GM12878 (cell line): ENCODE data around the gene LGALS1. TPM values are rescaled to one million over a fixed set of nuclear protein-coding genes. Genes with fewer than 3 reads are reported as not detected.

Experiments
- ATAC-seq: fragments of 200-7000 bp; cut with Tn5 transposase; 3 replicates; pipeline ENCODE4 v1.9.1; 2020; ENCODE audit warnings: mild to moderate bottlenecking, moderate library complexity
- BruUV-seq: library from RNA; stranded (reverse); fragments of 400-500 nt; replicated peaks from 2 replicates; lab custom pipeline; 2021; lab: Mats Ljungman, UMichigan
- CTCF ChIA-PET: fragments of 300-600 bp; sonication (Branson Sonifier 250); formaldehyde crosslinking; extraction: SDS; loops from one replicate; lab custom pipeline; 2021; ENCODE audit warnings: inconsistent platforms; lab: Yijun Ruan, JAX
- POLR2A ChIA-PET: fragments of 350-600 bp; formaldehyde crosslinking; extraction: SDS; loops from one replicate; lab custom pipeline; 2021; ENCODE audit warnings: inconsistent platforms; lab: Charles Lee
- RAD21 ChIA-PET: fragments of 300-600 bp; sonication (Branson Sonifier 250); formaldehyde crosslinking; loops from one replicate; lab custom pipeline; 2023; ENCODE audit warnings: antibody characterized with exemption; ENCODE audit not compliant: unreplicated experiment; lab: Charles Lee
- SMC1A ChIA-PET: fragments of 300-600 bp; sonication (Branson Sonifier 250); formaldehyde crosslinking; loops from one replicate; lab custom pipeline; 2023; ENCODE audit not compliant: unreplicated experiment, uncharacterized antibody; lab: Charles Lee
- DNase-seq: peaks from one replicate; pipeline ENCODE4 v3.0.0-alpha.2; 2011; ENCODE audit warnings: low read depth, low spot score
- FAIRE-seq: peaks from 3 replicates; lab custom pipeline; 2011; peaks lifted over from hg19 to GRCh38; lab: Jason Lieb, UNC
- H2AFZ ChIP-seq: 2 replicates; pipeline ENCODE4 v1.6.0; 2011; ENCODE audit warnings: low read depth, low read length, control low read depth; ENCODE audit not compliant: control insufficient read depth
- H3K27ac ChIP-seq: 2 replicates; pipeline ENCODE4 v1.5.1; 2011; ENCODE audit warnings: control low read depth; ENCODE audit not compliant: control insufficient read depth, insufficient read depth
- H3K27me3 ChIP-seq, 2 experiments: replicated peaks in 1 of 2; 2 replicates each; pipeline versions ENCODE4 v1.6.0 to v1.6.1; 2011; ENCODE audit warnings: low read length in 1 of 2; ENCODE audit not compliant: control insufficient read depth in 2 of 2, insufficient read depth in 2 of 2
- H3K36me3 ChIP-seq, 2 experiments: 2 replicates each; pipeline ENCODE4 v1.5.1; 2011; ENCODE audit warnings: low read length in 1 of 2; ENCODE audit not compliant: control insufficient read depth in 2 of 2, insufficient read depth in 2 of 2
- H3K4me1 ChIP-seq: 2 replicates; pipeline ENCODE4 v1.6.1; 2011; ENCODE audit warnings: mild to moderate bottlenecking, low read length, moderate library complexity, mixed read lengths; ENCODE audit not compliant: control insufficient read depth, insufficient read depth
- H3K4me2 ChIP-seq: 2 replicates; pipeline ENCODE4 v1.6.0; 2011; ENCODE audit warnings: control low read depth; ENCODE audit not compliant: control insufficient read depth, insufficient read depth
- H3K4me3 ChIP-seq: fragments of 200-600 bp; sonication (generic); 2 replicates; pipeline ENCODE4 v1.5.1; 2016
- H3K79me2 ChIP-seq: 2 replicates; pipeline ENCODE4 v1.6.0; 2011; ENCODE audit warnings: low read length; ENCODE audit not compliant: control insufficient read depth, insufficient read depth
- H3K9ac ChIP-seq: 2 replicates; pipeline ENCODE4 v1.8.0; 2011; ENCODE audit warnings: low read length, control low read depth, mixed read lengths; ENCODE audit not compliant: control insufficient read depth, insufficient read depth
- H3K9me3 ChIP-seq: replicated peaks from 3 replicates; pipeline ENCODE4 v1.5.1; 2011; ENCODE audit warnings: mild to moderate bottlenecking, low read length; ENCODE audit not compliant: control insufficient read depth, insufficient read depth
- H4K20me1 ChIP-seq: 2 replicates; pipeline ENCODE4 v1.6.0; 2011; ENCODE audit not compliant: control insufficient read depth, insufficient read depth
- BACH1 ChIP-seq: fragments of 450-650 bp; IDR thresholded peaks from 2 replicates; pipeline ENCODE4 v1.6.1; 2017; ENCODE audit warnings: mild to moderate bottlenecking, borderline replicate concordance
- CEBPB ChIP-seq, 2 experiments: fragments of 150-350 bp in 1 of 2; IDR thresholded peaks; 2 replicates each; pipeline ENCODE4 v1.6.1; 2012 to 2014; ENCODE audit warnings: low read depth in 2 of 2, low read length in 2 of 2, borderline replicate concordance in 1 of 2, inconsistent platforms in 1 of 2
- FOS ChIP-seq: IDR thresholded peaks from 3 replicates; pipeline ENCODE4 v1.6.1; 2011; ENCODE audit warnings: borderline replicate concordance; ENCODE audit not compliant: insufficient read length; ENCODE audit errors: extremely low read depth
- FOXK2 ChIP-seq: fragments of 450-650 bp; IDR thresholded peaks from 2 replicates; pipeline ENCODE4 v1.6.1; 2017; ENCODE audit warnings: mild to moderate bottlenecking, moderate library complexity
- IKZF2 ChIP-seq, 2 experiments: fragments of 450-650 bp; IDR thresholded peaks; 2 replicates each; pipeline ENCODE4 v1.6.1; 2017; ENCODE audit warnings: mild to moderate bottlenecking in 2 of 2, moderate library complexity in 2 of 2
- IRF4 ChIP-seq: IDR thresholded peaks from 2 replicates; pipeline ENCODE4 v1.6.1; 2011; ENCODE audit warnings: low read depth, low read length
- NR2C2 ChIP-seq: IDR thresholded peaks from 2 replicates; pipeline ENCODE4 v1.6.1; 2011; ENCODE audit warnings: borderline replicate concordance, low read depth; ENCODE audit not compliant: control insufficient read depth, insufficient read length
- NRF1 ChIP-seq: conservative IDR thresholded peaks from 2 replicates; pipeline ENCODE4 v1.6.1; 2011; ENCODE audit warnings: mild to moderate bottlenecking, low read depth, low read length, improper control_type of control experiment
- SIN3A ChIP-seq: IDR thresholded peaks from 2 replicates; pipeline ENCODE4 v1.6.1; 2012; ENCODE audit warnings: low read depth, low read length, improper control_type of control experiment
- SPI1 ChIP-seq: IDR thresholded peaks from 2 replicates; pipeline ENCODE4 v1.6.1; 2011; ENCODE audit warnings: low read depth, mild to moderate bottlenecking, low read length, moderate library complexity, borderline replicate concordance; ENCODE audit not compliant: insufficient read depth
- SRF ChIP-seq, 2 experiments: IDR thresholded peaks; 2 replicates each; pipeline ENCODE4 v1.6.1; 2011; ENCODE audit warnings: low read depth in 2 of 2, low read length in 2 of 2, mild to moderate bottlenecking in 1 of 2, moderate library complexity in 1 of 2
- TCF3 ChIP-seq: IDR thresholded peaks from 2 replicates; pipeline ENCODE4 v1.6.1; 2012; ENCODE audit warnings: low read depth, mild to moderate bottlenecking, low read length, borderline replicate concordance; ENCODE audit not compliant: insufficient read depth
- TCF7 ChIP-seq: IDR thresholded peaks from 2 replicates; pipeline ENCODE4 v1.6.1; 2014; ENCODE audit warnings: antibody characterized with exemption, borderline replicate concordance
- YBX1 ChIP-seq: fragments of 450-650 bp; IDR thresholded peaks from 2 replicates; pipeline ENCODE4 v1.6.1; 2016; ENCODE audit warnings: antibody characterized with exemption
- ZSCAN29 ChIP-seq: fragments of 450-650 bp; IDR thresholded peaks from 2 replicates; pipeline ENCODE4 v1.6.1; 2017; ENCODE audit warnings: mild to moderate bottlenecking, moderate library complexity
- WGBS: methylation state at CpG from one replicate; pipeline ENCODE4 v1.1.6; 2016; ENCODE audit warnings: low lambda C conversion rate; ENCODE audit not compliant: insufficient replicate concordance, insufficient coverage; ENCODE audit errors: missing lambda C conversion rate; 5-methylcytosine and 5-hydroxymethylcytosine counted together
- in situ Hi-C: fragments of 300-500 bp; cut with MboI; formaldehyde crosslinking; loops from 9 replicates; pipeline ENCODE4 v1.14.3; 2018; ENCODE audit warnings: mixed read lengths
- intact Hi-C: fragments of 100-400 bp; cut with micrococcal nuclease; formaldehyde crosslinking; loops from one replicate; pipeline ENCODE4 v1.14.2; 2022; ENCODE audit not compliant: unreplicated experiment
- polyA plus RNA-seq, 11 experiments: library from polyadenylated mRNA; depleted of rRNA in 4 of 11; unstranded in 6 of 11; stranded (reverse) in 5 of 11; fragments of >200 nt; fragmentation: Nextera tagmentation in 4 of 11; fragmentation: Illumina TruSeq in 1 of 11; extraction: Ambion mirVana in 4 of 11; extraction: Trizol in 1 of 11; gene quantifications; 1 replicate in 1 of 11; 2 replicates in 10 of 11; pipeline versions ENCODE4 v1.2.1 to v1.2.3, GENCODE V29; 2011 to 2016; ENCODE audit warnings: inconsistent platforms in 2 of 11, missing spikeins in 2 of 11, low read depth in 1 of 11
- total RNA-seq, 4 experiments: library from RNA; depleted of rRNA in 3 of 4; stranded (reverse); fragments of >200 nt in 3 of 4; fragmentation: Illumina TruSeq in 1 of 4; extraction: Trizol in 1 of 4; gene quantifications; 2 replicates each; pipeline versions ENCODE4 v1.2.1 to v1.2.3, GENCODE V29; 2013 to 2021
- TF ChIP-seq, protein P1 (sequence below): fragments of 450-650 bp; IDR thresholded peaks from 2 replicates; pipeline ENCODE4 v1.6.1; 2018; ENCODE audit warnings: borderline replicate concordance, mild to moderate bottlenecking; ENCODE audit not compliant: partially characterized antibody
- TF ChIP-seq, protein P2 (sequence below): IDR thresholded peaks from 2 replicates; pipeline ENCODE4 v1.6.1; 2011; ENCODE audit warnings: borderline replicate concordance, low read depth, mild to moderate bottlenecking, moderate library complexity, mixed read lengths, low read length; ENCODE audit not compliant: insufficient read depth; ENCODE audit errors: extremely low read length

The LGALS1 gene
- total and polyA plus RNA-seq, 10 of the 15 experiments (the other 5 are each of a cell fraction or from before 2014, with no cell fraction given), result 312 to 1,889 (median 706) TPM

- Histone ChIP-seq H3K9ac (peak within 1 kb of the TSS; percentile 70), H4K20me1 (no peaks in the 10 kb centered on the region), H3K4me1 (peaks cover 12% of the 10 kb centered on the region), H3K27me3 (no peaks in the 10 kb centered on the region), H3K9me3 (no peaks in the 10 kb centered on the region), H3K4me2 (peak within 1 kb of the TSS; percentile 96), H2AFZ (peak within 1 kb of the TSS; percentile 96), H3K36me3 (peaks cover 0 to 2% of the 10 kb centered on the region in 2 experiments; a peak in 2 of 4 replicates), H3K79me2 (peaks cover 43% of the 10 kb centered on the region), H3K27ac (peak within 1 kb of the TSS; percentile 64), H3K4me3 (peak within 1 kb of the TSS; percentile 82)
- peak; percentile 99 for DNase-seq
- ChIA-PET SMC1A (interaction anchor here (0.6 to 7.9 kb wide), 15 partner anchors 9 to 204 kb away, joined by 3 to 157 read pairs (median 7); partner anchors contain the start of genes ANKRD54, GCAT, GGA1 and LGALS1), CTCF (interaction anchor here (0.6 to 11.7 kb wide), 14 partner anchors 18 to 1489 kb away, joined by 3 to 414 read pairs (median 8); partner anchors contain the start of genes GGA1, LGALS1, NOL12 and SH3BP1), POLR2A (interaction anchor here (0.6 to 9.6 kb wide), 20 partner anchors 11 to 296 kb away, joined by 3 to 209 read pairs (median 5); partner anchors contain the start of genes ANKRD54, GCAT, GGA1 and LGALS1), RAD21 (interaction anchor here (0.8 to 9.1 kb wide), 16 partner anchors 10 to 159 kb away, joined by 3 to 173 read pairs (median 5); partner anchors contain the start of genes GCAT, GGA1, LGALS1 and NOL12)
- no TSS peak for BruUV-seq
- peak; percentile 100 for FAIRE-seq
- WGBS, result under 1% methylated on average over 101 of the region's 101 CpGs
- in situ Hi-C loops (no loop called here), intact Hi-C loops (no loop called here)
- ATAC-seq, result peak; percentile 95
- TF ChIP-seq TCF7 (no peak), ZSCAN29 (no peak), FOXK2 (no peak), NR2C2 (no peak), BACH1 (peak; percentile 87), SIN3A (no peak), FOS (peak; percentile 88), YBX1 (no peak), CEBPB (IDR thresholded peaks at IDR 0.05; ENCODE audit: borderline replicate concordance in 1 of 2, low read depth in 2 of 2, low read length in 2 of 2) (peak in 1 of 2 experiments; percentile 80; a peak in 1 of 4 replicates), TCF3 (0 out of 2 replicates have a peak, but pooled peaks have one; percentile 50), SPI1 (no peak), IKZF2 (IDR thresholded peaks at IDR 0.05) (no peak), SRF (IDR thresholded peaks at IDR 0.05; ENCODE audit: low read depth in 2 of 2, low read length in 2 of 2) (no peak), NRF1 (no peak), IRF4 (no peak)
- TF ChIP-seq, protein P1, sequence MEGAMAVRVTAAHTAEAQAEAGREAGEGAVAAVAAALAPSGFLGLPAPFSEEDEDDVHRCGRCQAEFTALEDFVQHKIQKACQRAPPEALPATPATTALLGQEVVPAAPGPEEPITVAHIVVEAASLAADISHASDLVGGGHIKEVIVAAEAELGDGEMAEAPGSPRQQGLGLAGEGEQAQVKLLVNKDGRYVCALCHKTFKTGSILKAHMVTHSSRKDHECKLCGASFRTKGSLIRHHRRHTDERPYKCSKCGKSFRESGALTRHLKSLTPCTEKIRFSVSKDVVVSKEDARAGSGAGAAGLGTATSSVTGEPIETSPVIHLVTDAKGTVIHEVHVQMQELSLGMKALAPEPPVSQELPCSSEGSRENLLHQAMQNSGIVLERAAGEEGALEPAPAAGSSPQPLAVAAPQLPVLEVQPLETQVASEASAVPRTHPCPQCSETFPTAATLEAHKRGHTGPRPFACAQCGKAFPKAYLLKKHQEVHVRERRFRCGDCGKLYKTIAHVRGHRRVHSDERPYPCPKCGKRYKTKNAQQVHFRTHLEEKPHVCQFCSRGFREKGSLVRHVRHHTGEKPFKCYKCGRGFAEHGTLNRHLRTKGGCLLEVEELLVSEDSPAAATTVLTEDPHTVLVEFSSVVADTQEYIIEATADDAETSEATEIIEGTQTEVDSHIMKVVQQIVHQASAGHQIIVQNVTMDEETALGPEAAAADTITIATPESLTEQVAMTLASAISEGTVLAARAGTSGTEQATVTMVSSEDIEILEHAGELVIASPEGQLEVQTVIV, result peak; percentile 25
- TF ChIP-seq, protein P2, sequence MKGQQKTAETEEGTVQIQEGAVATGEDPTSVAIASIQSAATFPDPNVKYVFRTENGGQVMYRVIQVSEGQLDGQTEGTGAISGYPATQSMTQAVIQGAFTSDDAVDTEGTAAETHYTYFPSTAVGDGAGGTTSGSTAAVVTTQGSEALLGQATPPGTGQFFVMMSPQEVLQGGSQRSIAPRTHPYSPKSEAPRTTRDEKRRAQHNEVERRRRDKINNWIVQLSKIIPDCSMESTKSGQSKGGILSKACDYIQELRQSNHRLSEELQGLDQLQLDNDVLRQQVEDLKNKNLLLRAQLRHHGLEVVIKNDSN, result peak; percentile 22
These were observed 17.0 kb upstream of the LGALS1 start, which contains the start of gene PDXP for GRCh38 chr22:37658133-37659065. Gene PDXP, plus strand, starts transcription at chr22:37658723. Its CDS starts 60 bp downstream, at chr22:37658783.
